ENCODE results near the gene IPP. TPM values are rescaled to one million over a fixed set of nuclear protein-coding genes. Genes with fewer than 3 reads are reported as not detected.

IPP gene
- polyA plus RNA-seq, 1 donor (not counting 4 experiments of a cell fraction or from before 2014, with no cell fraction given): 10.0 TPM

DNA sequence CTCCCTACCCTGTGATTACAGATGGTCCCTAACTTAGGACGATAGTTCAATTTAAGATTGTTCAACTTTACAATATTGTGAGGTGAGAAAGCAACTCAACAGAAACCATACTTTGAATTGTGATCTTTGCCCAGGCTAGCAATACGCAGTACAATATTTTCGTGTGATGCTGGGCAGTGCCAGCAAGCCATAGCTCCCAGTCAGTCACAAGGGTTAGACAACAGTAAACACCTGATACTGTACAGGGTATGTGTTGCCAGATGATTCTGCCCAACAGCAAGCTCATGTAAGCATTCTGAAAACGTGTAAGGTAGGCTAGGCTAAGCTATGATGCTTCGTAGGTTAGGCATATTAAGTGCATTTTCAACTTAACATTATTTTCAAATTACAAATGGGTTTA, 76.0 kb downstream of the IPP start:
- FAIRE-seq: no peak
- Histone ChIP-seq H3K27ac (ENCODE audit: control insufficient read depth, insufficient read depth, low read length) (peak overlapping the region; percentile 5), H3K4me1 (ENCODE audit: control insufficient read depth, extremely low read depth, insufficient read depth, low read length) (peaks cover 9% of the 10 kb centered on the region), H2AFZ (ENCODE audit: control insufficient read depth, low read length) (no peak overlapping the region), H3K9ac (ENCODE audit: control insufficient read depth, extremely low read depth, insufficient read depth, low read length) (no peak overlapping the region), H3K9me1 (ENCODE audit: control insufficient read depth, extremely low read depth, insufficient read depth, low read length) (peaks cover 2% of the 10 kb centered on the region), H3K4me2 (ENCODE audit: control insufficient read depth, extremely low read depth, insufficient read depth, low read depth, low read length) (no peak overlapping the region), H3K9me3 (ENCODE audit: control insufficient read depth, low read depth, low read length) (no peaks in the 10 kb centered on the region), H3K79me2 (ENCODE audit: control insufficient read depth, insufficient read depth, low read length) (peaks cover 95% of the 10 kb centered on the region), H3K27me3 (ENCODE audit: control insufficient read depth, extremely low read depth, insufficient read depth, low read length) (no peaks in the 10 kb centered on the region), H4K20me1 (ENCODE audit: control insufficient read depth, extremely low read depth, insufficient read depth, low read length) (peaks cover 20% of the 10 kb centered on the region), H3K4me3 (ENCODE audit: control insufficient read depth in 2 of 3, extremely low read depth in 1 of 3, insufficient read depth in 2 of 3, low read depth in 1 of 3, low read length in 3 of 3) (no peak overlapping the region), H3K36me3 (ENCODE audit: control insufficient read depth in 2 of 2, extremely low read depth in 1 of 2, insufficient read depth in 2 of 2, low read length in 2 of 2) (peaks cover 0 to 4% of the 10 kb centered on the region in 2 experiments)
- DNase-seq (ENCODE audit: low read depth, low spot score): no peak
- dilution Hi-C loops (cut with MboI; ENCODE audit: extremely low pct_ligation_motif_present, low sequenced_read_pairs): no loop called here
- no peak for TF ChIP-seq EZH2 (IDR thresholded peaks at IDR 0.05; ENCODE audit: low read length)
- TF ChIP-seq, protein P1, sequence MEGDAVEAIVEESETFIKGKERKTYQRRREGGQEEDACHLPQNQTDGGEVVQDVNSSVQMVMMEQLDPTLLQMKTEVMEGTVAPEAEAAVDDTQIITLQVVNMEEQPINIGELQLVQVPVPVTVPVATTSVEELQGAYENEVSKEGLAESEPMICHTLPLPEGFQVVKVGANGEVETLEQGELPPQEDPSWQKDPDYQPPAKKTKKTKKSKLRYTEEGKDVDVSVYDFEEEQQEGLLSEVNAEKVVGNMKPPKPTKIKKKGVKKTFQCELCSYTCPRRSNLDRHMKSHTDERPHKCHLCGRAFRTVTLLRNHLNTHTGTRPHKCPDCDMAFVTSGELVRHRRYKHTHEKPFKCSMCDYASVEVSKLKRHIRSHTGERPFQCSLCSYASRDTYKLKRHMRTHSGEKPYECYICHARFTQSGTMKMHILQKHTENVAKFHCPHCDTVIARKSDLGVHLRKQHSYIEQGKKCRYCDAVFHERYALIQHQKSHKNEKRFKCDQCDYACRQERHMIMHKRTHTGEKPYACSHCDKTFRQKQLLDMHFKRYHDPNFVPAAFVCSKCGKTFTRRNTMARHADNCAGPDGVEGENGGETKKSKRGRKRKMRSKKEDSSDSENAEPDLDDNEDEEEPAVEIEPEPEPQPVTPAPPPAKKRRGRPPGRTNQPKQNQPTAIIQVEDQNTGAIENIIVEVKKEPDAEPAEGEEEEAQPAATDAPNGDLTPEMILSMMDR (optimal IDR thresholded peaks at IDR 0.05 in 1 of 3, IDR thresholded peaks at IDR 0.05 in 1 of 3, conservative IDR thresholded peaks at IDR 0.05 in 1 of 3; ENCODE audit: extremely low read depth in 1 of 3, insufficient read depth in 2 of 3, low read length in 3 of 3): no peak

DNA sequence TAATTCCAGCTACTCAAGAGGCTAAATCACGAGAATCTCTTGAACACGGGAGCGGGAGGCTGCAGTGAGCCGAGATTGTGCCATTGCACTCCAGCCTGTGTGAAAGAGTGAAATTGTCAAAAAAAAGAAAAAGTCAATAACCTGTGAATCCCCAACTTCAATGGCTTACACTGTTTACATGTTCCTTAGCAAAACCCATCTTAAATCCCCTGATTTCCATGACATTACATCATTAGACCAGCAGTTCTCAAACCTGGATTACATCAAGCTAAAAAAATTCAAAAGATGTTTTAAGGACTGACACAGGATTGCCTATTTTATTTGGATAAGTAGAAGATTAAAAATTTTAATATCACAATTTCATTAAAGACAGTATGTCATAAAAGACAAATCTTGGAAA, 76.5 kb downstream of the IPP start:
- no peak for FAIRE-seq

More for the DNA sequence above, 76.5 kb downstream of the IPP start:
- no peak for DNase-seq (ENCODE audit: low read depth, low spot score)
- H3K4me2 ChIP-seq (ENCODE audit: control insufficient read depth, extremely low read depth, insufficient read depth, low read depth, low read length): no peak overlapping the region
- H2AFZ ChIP-seq (ENCODE audit: control insufficient read depth, low read length): no peak overlapping the region
- no peak overlapping the region for H3K27ac ChIP-seq (ENCODE audit: control insufficient read depth, insufficient read depth, low read length)
- TF ChIP-seq, protein P1 (optimal IDR thresholded peaks at IDR 0.05 in 1 of 3, IDR thresholded peaks at IDR 0.05 in 1 of 3, conservative IDR thresholded peaks at IDR 0.05 in 1 of 3; ENCODE audit: extremely low read depth in 1 of 3, insufficient read depth in 2 of 3, low read length in 3 of 3): no peak
- TF ChIP-seq EZH2 (IDR thresholded peaks at IDR 0.05; ENCODE audit: low read length): no peak
- peaks cover 16% of the 10 kb centered on the region for H4K20me1 ChIP-seq (ENCODE audit: control insufficient read depth, extremely low read depth, insufficient read depth, low read length)
- no peaks in the 10 kb centered on the region for H3K9me1 ChIP-seq (ENCODE audit: control insufficient read depth, extremely low read depth, insufficient read depth, low read length)
- H3K36me3 ChIP-seq (ENCODE audit: control insufficient read depth in 2 of 2, extremely low read depth in 1 of 2, insufficient read depth in 2 of 2, low read length in 2 of 2): peaks cover 0 to 4% of the 10 kb centered on the region in 2 experiments
- H3K4me1 ChIP-seq (ENCODE audit: control insufficient read depth, extremely low read depth, insufficient read depth, low read length): peaks cover 5% of the 10 kb centered on the region
- dilution Hi-C loops (cut with MboI; ENCODE audit: extremely low pct_ligation_motif_present, low sequenced_read_pairs): no loop called here
- no peaks in the 10 kb centered on the region for H3K27me3 ChIP-seq (ENCODE audit: control insufficient read depth, extremely low read depth, insufficient read depth, low read length)
- no peak overlapping the region for H3K9ac ChIP-seq (ENCODE audit: control insufficient read depth, extremely low read depth, insufficient read depth, low read length)
- H3K9me3 ChIP-seq (ENCODE audit: control insufficient read depth, low read depth, low read length): no peaks in the 10 kb centered on the region
- peaks cover 95% of the 10 kb centered on the region for H3K79me2 ChIP-seq (ENCODE audit: control insufficient read depth, insufficient read depth, low read length)
- no peak overlapping the region for H3K4me3 ChIP-seq (ENCODE audit: control insufficient read depth in 2 of 3, extremely low read depth in 1 of 3, insufficient read depth in 2 of 3, low read depth in 1 of 3, low read length in 3 of 3)
